Measurements from ENCODE around the gene LRRK1.

LRRK1 gene

GRCh38 chr15:101045835-101046691 is 126.9 kb downstream of the LRRK1 start:
- no peak for DNase-seq

DNA sequence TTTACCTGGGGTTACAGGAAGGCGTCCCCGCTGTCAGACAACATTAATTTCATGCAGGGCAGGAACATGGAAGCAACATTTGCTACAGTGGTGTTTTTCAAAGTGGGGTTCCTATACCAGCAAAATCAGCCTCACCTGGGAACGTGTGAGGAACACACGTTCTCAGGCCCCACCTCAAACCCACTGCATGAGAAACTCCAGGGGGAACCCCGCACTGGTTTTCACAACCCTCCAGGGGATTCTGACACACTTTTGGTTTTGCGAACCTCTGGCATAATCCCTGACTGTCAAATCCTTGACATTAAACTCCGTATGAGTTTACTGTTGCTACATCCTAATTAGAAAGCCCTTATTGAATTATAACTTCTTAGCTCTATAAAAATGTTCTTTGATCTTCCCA is 127.7 kb downstream of the LRRK1 start:
- no peak for DNase-seq

GRCh38 chr15:101047301-101047781 is 128.2 kb downstream of the LRRK1 start:
- no peak for DNase-seq

GRCh38 chr15:101048176-101048575 is 129.0 kb downstream of the LRRK1 start:
- DNase-seq, result no peak

- no peak for DNase-seq
These were observed 129.4 kb downstream of the LRRK1 start for GRCh38 chr15:101048581-101049030.

DNA sequence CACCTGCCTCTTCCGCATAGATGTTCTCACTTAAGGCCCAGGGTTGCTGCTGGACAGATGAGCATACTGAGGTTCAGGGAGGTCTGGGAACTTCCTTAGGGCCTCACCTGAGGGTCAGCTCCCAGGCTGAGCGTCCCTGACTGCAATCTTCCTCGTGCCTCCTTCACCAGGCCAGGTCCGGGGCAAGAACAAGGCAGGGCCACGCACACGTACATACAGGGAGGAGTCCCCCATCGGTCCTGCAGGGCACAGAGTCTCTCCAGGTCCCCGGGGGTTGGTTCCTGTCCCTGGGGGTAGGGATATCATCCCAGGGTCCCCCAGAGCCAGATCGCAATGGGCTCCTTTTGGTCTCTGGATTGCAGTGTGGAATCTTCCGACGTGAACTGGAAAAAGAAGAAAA is 130.1 kb downstream of the LRRK1 start:
- no peak for DNase-seq

DNA sequence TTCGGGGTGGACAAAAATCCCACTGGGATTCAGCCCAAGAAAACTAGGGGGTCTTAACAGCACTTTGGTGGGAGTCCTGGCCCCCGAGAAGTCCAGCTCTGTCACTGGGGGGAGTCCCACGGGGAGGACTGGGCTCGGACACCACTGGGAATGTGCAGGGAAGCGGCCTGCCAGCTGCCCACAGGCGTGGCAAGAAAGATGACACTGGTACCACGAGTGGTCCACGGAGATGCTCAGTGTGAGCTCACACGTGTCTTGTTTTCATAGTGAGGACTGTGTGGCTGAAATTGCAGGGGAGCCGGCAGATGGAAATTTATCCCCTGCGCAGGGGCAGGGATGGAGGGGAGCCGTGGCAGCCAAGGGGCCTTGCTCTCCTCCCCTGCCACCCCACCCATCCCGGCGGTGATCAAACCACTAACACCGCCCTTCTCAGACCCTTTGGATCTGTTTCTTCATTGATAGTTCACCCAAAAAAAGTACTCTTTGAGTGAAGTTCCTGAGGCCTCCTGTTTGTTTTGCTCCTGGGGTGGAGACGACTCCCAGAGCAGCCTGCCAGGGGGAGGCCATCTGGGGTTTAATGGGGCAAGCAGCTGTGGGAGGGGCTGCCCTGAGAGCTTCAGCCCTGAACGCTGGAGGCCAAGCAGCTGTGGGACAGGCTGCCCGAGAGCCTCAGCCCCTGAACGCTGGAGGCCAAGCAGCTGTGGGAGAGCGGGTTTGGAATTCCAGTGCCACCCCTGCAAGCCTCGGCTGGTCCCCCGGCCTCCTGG is 130.9 kb downstream of the LRRK1 start:
- no peak for DNase-seq

- DNase-seq, result no peak
These were observed 131.6 kb downstream of the LRRK1 start for GRCh38 chr15:101050623-101051290.

GRCh38 chr15:101051291-101052030 is 132.3 kb downstream of the LRRK1 start:
- no peak for DNase-seq

DNA sequence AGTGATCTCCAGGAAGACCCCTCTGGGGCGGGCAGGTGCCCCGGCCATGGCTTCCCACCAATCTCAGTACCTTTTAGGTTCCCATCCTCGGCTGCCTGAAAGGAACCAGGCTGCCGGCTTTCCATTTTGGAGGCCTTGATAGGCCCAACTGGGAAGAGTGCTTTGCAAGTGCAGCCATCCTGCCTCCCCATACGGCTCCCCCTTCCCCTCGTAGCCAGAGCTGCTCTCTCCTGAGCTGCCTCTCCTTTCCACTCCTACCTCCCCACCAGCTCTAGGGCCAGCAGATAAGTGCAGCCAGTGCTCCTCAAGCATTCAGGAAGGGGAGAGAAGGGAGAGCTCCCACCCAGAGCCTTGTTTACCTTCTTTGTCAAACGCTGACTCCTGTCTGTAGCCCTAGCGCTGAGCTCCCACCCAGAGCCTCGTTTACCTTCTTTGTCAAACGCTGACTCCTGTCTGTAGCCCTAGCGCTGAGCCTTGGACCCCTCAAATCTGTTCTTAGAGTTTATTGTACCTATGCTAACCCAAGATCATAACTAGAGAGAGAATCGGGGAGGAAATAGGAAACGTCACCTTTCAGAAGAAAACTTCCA is 133.0 kb downstream of the LRRK1 start:
- DNase-seq, result no peak

DNA sequence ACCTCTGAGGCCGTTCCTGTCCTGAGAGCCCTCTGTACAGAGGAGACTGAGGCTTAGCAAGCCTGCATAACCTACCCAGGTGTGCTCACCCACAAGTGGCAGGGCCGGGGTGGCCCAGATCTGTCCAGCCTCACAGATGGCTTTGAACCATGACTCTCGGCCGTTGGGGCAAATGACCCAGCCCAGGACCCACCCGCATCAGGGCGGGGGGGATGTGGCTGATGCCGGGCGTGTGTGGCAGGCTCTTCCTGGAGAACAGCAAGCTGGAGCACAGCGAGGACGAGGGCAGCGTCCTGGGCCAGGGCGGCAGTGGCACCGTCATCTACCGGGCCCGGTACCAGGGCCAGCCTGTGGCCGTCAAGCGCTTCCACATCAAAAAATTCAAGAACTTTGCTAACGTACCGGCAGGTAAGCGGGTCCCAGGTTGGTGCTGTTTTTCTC is 133.5 kb downstream of the LRRK1 start:
- no peak for DNase-seq

- no peak for DNase-seq
These were observed 134.1 kb downstream of the LRRK1 start for GRCh38 chr15:101053261-101053660.

DNA sequence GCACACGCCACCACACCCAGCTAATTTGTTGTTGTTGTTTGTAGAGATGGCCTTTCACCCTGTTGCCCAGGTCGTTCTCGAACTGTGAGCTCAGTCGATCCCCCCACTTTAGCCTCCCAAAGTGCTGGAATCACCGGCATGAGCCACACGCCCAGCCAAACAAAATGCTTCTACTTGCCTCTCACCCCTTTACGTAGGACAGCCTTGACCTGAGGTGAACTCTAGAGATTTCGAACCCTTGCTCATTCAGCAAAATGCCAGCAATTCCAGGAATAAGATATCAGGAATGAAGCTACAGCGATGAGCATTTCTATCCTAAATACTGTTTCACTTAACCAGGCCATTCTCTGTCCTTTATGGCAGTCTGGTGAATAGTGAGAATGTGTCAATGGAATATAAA is 135.0 kb downstream of the LRRK1 start:
- DNase-seq, result no peak

DNA sequence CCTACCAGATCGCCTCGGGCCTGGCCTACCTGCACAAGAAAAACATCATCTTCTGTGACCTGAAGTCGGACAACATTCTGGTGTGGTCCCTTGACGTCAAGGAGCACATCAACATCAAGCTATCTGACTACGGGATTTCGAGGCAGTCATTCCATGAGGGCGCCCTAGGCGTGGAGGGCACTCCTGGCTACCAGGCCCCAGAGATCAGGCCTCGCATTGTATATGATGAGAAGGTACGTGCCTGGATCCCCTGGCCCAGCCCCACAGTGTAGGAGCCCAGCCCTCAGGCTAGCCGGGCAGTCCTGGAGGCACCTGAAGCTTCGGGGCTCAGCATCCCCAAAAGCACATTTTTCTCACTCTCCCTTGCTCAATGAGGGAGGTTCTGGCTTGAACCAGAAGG is 135.8 kb downstream of the LRRK1 start:
- no peak for DNase-seq

GRCh38 chr15:101055411-101055810 is 136.3 kb downstream of the LRRK1 start:
- no peak for DNase-seq

- no peak for DNase-seq
These were observed 137.5 kb downstream of the LRRK1 start for GRCh38 chr15:101056366-101057334.

DNA sequence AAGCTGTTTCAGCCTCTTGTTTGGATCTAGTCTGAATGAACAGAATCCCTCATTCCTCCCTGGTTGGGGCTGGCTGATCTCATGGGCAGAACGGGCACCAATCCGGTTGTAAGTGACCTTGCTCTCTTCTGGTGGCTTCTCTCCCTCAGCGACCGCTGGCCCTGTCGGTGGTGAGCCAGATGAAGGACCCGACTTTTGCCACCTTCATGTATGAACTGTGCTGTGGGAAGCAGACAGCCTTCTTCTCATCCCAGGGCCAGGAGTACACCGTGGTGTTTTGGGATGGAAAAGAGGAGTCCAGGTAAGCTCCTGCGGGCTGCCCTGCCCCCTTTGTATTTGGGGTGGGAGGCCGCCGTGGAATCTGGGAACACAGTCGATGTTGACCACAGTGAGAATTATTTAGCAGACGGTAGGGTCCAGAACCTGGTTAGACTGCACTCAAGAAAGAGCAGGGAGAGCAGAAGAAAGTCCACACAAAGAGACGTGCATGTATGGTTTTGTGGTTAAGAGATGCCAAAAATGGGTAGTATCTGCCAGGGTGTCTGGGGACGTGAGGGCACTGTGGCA is 138.8 kb downstream of the LRRK1 start:
- no peak for DNase-seq

- no peak for DNase-seq
These were observed 139.6 kb downstream of the LRRK1 start for GRCh38 chr15:101058735-101059134.

- DNase-seq, result no peak
These were observed 140.5 kb downstream of the LRRK1 start for GRCh38 chr15:101059381-101060341.
